Measurements from ENCODE around the gene LMOD1. TPM values are rescaled to one million over a fixed set of nuclear protein-coding genes. Genes with fewer than 3 reads are reported as not detected.

Gene LMOD1
- total and polyA plus RNA-seq, 2 donors (not counting 1 experiment from before 2014, with no cell fraction given): not detected

DNA sequence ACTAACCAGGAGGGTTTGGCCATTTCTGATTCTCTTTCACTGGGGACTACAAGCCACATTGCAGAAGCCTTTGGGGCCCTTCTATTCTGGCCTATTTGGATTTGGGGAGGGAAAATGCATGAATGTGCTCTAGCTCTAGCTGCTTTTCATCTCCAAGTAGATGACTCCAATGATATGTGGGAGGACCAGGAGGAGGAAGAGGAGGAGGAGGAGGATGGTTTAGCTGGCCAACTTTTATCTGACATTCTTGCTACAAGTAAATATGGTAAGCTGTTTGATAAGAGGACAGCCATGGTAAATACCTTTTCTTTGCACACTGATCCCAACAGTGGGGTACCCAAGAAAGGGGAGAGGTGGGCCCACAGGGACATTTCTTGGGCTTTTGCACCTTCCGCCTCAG is 71.7 kb downstream of the LMOD1 start:
- no peaks in the 10 kb centered on the region for H3K79me2 ChIP-seq (ENCODE audit: control insufficient read depth, insufficient read depth, low read length)
- ATAC-seq (ENCODE audit: low read depth) (no peak), DNase-seq (no peak)
- peaks cover 2 to 48% of the 10 kb centered on the region in 2 experiments for H3K36me3 ChIP-seq (replicated peaks in 1 of 2; ENCODE audit: control extremely low read depth in 1 of 2, control insufficient read depth in 1 of 2, extremely low read depth in 1 of 2, insufficient read depth in 2 of 2, low read length in 1 of 2)
- intact Hi-C loops (cut with micrococcal nuclease): no loop called here
- Mint-ChIP-seq H3K27ac (no peak overlapping the region), H3K4me3 (no peak overlapping the region), H3K9me3 (ENCODE audit: insufficient read depth) (no peaks in the 10 kb centered on the region), H3K27me3 (no peaks in the 10 kb centered on the region), H3K4me1 (no peaks in the 10 kb centered on the region)
- no peak overlapping the region for H3K27ac ChIP-seq (ENCODE audit: low read length in 2 of 2)
- POLR2A ChIA-PET: no interaction called here
- no peaks in the 10 kb centered on the region for H3K27me3 ChIP-seq (replicated peaks in 1 of 4; ENCODE audit: control extremely low read depth in 1 of 4, control insufficient read depth in 3 of 4, insufficient read depth in 4 of 4, low read length in 3 of 4)
- no peaks in the 10 kb centered on the region for H3K4me1 ChIP-seq (ENCODE audit: control insufficient read depth in 2 of 2, insufficient read depth in 2 of 2, low read length in 2 of 2)
- 100% methylated on average over 1 of the region's 1 CpG for WGBS (ENCODE audit: insufficient coverage)
- H3K9ac ChIP-seq (ENCODE audit: low read length): no peak overlapping the region
- H4K20me1 ChIP-seq (ENCODE audit: control insufficient read depth, insufficient read depth, low read length, poor library complexity, severe bottlenecking): no peaks in the 10 kb centered on the region
- H2AFZ ChIP-seq (ENCODE audit: insufficient read depth, low read depth, low read length, poor library complexity, severe bottlenecking): no peak overlapping the region
- H3K9me3 ChIP-seq (ENCODE audit: control extremely low read depth in 1 of 3, control insufficient read depth in 2 of 3, insufficient read depth in 1 of 3, low read length in 2 of 3): no peaks in the 10 kb centered on the region
- CTCF ChIA-PET: interaction anchor here (1.2 kb wide), 1 partner anchor 21 kb away, joined by 3 read pairs; no protein-coding TSS in a partner anchor
- TF ChIP-seq, protein P1, sequence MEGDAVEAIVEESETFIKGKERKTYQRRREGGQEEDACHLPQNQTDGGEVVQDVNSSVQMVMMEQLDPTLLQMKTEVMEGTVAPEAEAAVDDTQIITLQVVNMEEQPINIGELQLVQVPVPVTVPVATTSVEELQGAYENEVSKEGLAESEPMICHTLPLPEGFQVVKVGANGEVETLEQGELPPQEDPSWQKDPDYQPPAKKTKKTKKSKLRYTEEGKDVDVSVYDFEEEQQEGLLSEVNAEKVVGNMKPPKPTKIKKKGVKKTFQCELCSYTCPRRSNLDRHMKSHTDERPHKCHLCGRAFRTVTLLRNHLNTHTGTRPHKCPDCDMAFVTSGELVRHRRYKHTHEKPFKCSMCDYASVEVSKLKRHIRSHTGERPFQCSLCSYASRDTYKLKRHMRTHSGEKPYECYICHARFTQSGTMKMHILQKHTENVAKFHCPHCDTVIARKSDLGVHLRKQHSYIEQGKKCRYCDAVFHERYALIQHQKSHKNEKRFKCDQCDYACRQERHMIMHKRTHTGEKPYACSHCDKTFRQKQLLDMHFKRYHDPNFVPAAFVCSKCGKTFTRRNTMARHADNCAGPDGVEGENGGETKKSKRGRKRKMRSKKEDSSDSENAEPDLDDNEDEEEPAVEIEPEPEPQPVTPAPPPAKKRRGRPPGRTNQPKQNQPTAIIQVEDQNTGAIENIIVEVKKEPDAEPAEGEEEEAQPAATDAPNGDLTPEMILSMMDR (IDR thresholded peaks at IDR 0.05): no peak
- TF ChIP-seq EZH2 (IDR thresholded peaks at IDR 0.05; ENCODE audit: borderline replicate concordance, insufficient read depth, low read depth, low read length, poor library complexity, severe bottlenecking): no peak
- H3K4me2 ChIP-seq (replicated peaks; ENCODE audit: low read depth, low read length, poor library complexity, severe bottlenecking): no peak overlapping the region
- no peak overlapping the region for H3K4me3 ChIP-seq (ENCODE audit: control extremely low read depth in 1 of 5, extremely low read depth in 1 of 5, insufficient read depth in 1 of 5, low read depth in 2 of 5, low read length in 4 of 5)

DNA sequence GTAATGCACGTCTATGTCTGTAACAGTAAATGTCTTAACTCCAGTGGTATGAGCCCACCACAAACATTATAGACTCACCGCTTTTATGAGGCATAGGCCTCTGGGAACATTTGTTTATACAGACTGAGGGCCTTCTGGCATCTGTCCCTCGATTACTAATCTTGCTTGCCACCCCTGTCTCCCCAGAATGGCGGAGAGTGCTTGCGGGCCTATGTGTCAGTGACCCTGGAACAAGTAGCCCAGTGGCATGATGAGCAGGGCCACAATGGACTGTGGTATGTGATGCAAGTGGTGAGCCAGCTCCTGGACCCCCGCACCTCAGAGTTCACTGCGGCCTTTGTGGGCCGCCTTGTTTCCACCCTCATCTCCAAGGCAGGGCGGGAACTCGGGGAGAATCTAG is 76.0 kb downstream of the LMOD1 start:
- Histone ChIP-seq H3K4me3 (ENCODE audit: control extremely low read depth in 1 of 5, extremely low read depth in 1 of 5, insufficient read depth in 1 of 5, low read depth in 2 of 5, low read length in 4 of 5) (no peak overlapping the region), H3K36me3 (replicated peaks in 1 of 2; ENCODE audit: control extremely low read depth in 1 of 2, control insufficient read depth in 1 of 2, extremely low read depth in 1 of 2, insufficient read depth in 2 of 2, low read length in 1 of 2) (peaks cover 0 to 80% of the 10 kb centered on the region in 2 experiments), H2AFZ (ENCODE audit: insufficient read depth, low read depth, low read length, poor library complexity, severe bottlenecking) (no peak overlapping the region), H3K79me2 (ENCODE audit: control insufficient read depth, insufficient read depth, low read length) (no peaks in the 10 kb centered on the region), H3K9ac (ENCODE audit: low read length) (no peak overlapping the region), H3K27ac (ENCODE audit: low read length in 2 of 2) (no peak overlapping the region), H3K4me2 (replicated peaks; ENCODE audit: low read depth, low read length, poor library complexity, severe bottlenecking) (no peak overlapping the region), H3K4me1 (ENCODE audit: control insufficient read depth in 2 of 2, insufficient read depth in 2 of 2, low read length in 2 of 2) (peaks cover 0 to 3% of the 10 kb centered on the region in 2 donors), H3K9me3 (ENCODE audit: control extremely low read depth in 1 of 3, control insufficient read depth in 2 of 3, insufficient read depth in 1 of 3, low read length in 2 of 3) (no peaks in the 10 kb centered on the region), H4K20me1 (ENCODE audit: control insufficient read depth, insufficient read depth, low read length, poor library complexity, severe bottlenecking) (no peaks in the 10 kb centered on the region), H3K27me3 (replicated peaks in 1 of 4; ENCODE audit: control extremely low read depth in 1 of 4, control insufficient read depth in 3 of 4, insufficient read depth in 4 of 4, low read length in 3 of 4) (no peaks in the 10 kb centered on the region)
- DNase-seq (no peak), ATAC-seq (ENCODE audit: low read depth) (no peak)
- intact Hi-C loops (cut with micrococcal nuclease): no loop called here
- Mint-ChIP-seq H3K9me3 (ENCODE audit: insufficient read depth) (no peaks in the 10 kb centered on the region), H3K4me1 (peaks cover 5% of the 10 kb centered on the region), H3K4me3 (no peak overlapping the region), H3K27ac (no peak overlapping the region), H3K27me3 (no peaks in the 10 kb centered on the region)
- TF ChIP-seq, protein P1 (IDR thresholded peaks at IDR 0.05): no peak
- TF ChIP-seq EZH2 (IDR thresholded peaks at IDR 0.05; ENCODE audit: borderline replicate concordance, insufficient read depth, low read depth, low read length, poor library complexity, severe bottlenecking): no peak
- CTCF ChIA-PET: no interaction called here
- POLR2A ChIA-PET: no interaction called here
- 100% methylated on average over 6 of the region's 10 CpGs for WGBS (ENCODE audit: insufficient coverage)

Measured in B cell (primary cell).